OCI-LY3 (cell line): ENCODE measurements around the gene VWA1.

Experiments used
- EZH2phosphoT487 ChIP-seq: fragments of 200-600 bp; shearing (Covaris generic); IDR thresholded peaks from 2 replicates; pipeline ENCODE4 v1.6.1; 2018; ENCODE audit warnings: antibody characterized with exemption, mixed run types, low read depth
- TF ChIP-seq, protein P1 (sequence below): fragments of 200-600, 300-600 bp; sonication (generic); IDR thresholded peaks from 2 replicates; pipeline ENCODE4 v1.5.1; 2014; ENCODE audit warnings: antibody characterized with exemption, low read length, low read depth

- TF ChIP-seq, protein P1, sequence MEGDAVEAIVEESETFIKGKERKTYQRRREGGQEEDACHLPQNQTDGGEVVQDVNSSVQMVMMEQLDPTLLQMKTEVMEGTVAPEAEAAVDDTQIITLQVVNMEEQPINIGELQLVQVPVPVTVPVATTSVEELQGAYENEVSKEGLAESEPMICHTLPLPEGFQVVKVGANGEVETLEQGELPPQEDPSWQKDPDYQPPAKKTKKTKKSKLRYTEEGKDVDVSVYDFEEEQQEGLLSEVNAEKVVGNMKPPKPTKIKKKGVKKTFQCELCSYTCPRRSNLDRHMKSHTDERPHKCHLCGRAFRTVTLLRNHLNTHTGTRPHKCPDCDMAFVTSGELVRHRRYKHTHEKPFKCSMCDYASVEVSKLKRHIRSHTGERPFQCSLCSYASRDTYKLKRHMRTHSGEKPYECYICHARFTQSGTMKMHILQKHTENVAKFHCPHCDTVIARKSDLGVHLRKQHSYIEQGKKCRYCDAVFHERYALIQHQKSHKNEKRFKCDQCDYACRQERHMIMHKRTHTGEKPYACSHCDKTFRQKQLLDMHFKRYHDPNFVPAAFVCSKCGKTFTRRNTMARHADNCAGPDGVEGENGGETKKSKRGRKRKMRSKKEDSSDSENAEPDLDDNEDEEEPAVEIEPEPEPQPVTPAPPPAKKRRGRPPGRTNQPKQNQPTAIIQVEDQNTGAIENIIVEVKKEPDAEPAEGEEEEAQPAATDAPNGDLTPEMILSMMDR = no peak
- no peak for TF ChIP-seq EZH2phosphoT487
Measured at GRCh38 chr1:1427106-1427819, 8.2 kb upstream of the VWA1 start.
